Neuronal stem cell (in vitro differentiated cells): ENCODE data around the gene TULP4.

Experiments used
- DNase-seq: peaks from one replicate; pipeline ENCODE4 v3.0.0-alpha.2; 2013; ENCODE audit warnings: low spot score
- H2AFZ ChIP-seq: one replicate; pipeline ENCODE4 v1.6.1; 2013; ENCODE audit warnings: mild to moderate bottlenecking, low read length, inconsistent platforms
- H2AK5ac ChIP-seq: 2 replicates; pipeline ENCODE4 v1.6.1; 2013; ENCODE audit warnings: low read depth, mild to moderate bottlenecking, inconsistent platforms, low read length, moderate library complexity, mixed read lengths
- H2BK120ac ChIP-seq: 2 replicates; pipeline ENCODE4 v1.6.1; 2013; ENCODE audit warnings: low read depth, mild to moderate bottlenecking, inconsistent platforms, low read length, moderate library complexity, mixed read lengths
- H2BK12ac ChIP-seq: one replicate; pipeline ENCODE4 v1.6.1; 2013; ENCODE audit warnings: low read length, inconsistent platforms
- H2BK15ac ChIP-seq: 2 replicates; pipeline ENCODE4 v1.6.1; 2013; ENCODE audit warnings: mild to moderate bottlenecking, low read length, inconsistent platforms, mixed read lengths
- H2BK5ac ChIP-seq: one replicate; pipeline ENCODE4 v1.6.1; 2013; ENCODE audit warnings: inconsistent platforms, mild to moderate bottlenecking, low read length, moderate library complexity
- H3K14ac ChIP-seq: one replicate; pipeline ENCODE4 v1.6.1; 2013; ENCODE audit warnings: low read length, inconsistent platforms
- H3K18ac ChIP-seq: 2 replicates; pipeline ENCODE4 v1.6.1; 2013; ENCODE audit warnings: low read length, inconsistent platforms
- H3K23ac ChIP-seq: 2 replicates; pipeline ENCODE4 v1.6.1; 2013; ENCODE audit warnings: low read depth, mild to moderate bottlenecking, mixed read lengths, low read length, inconsistent platforms; ENCODE audit not compliant: poor library complexity
- H3K27ac ChIP-seq: replicated peaks from 3 replicates; pipeline ENCODE4 v1.5.1; 2013; ENCODE audit warnings: low read length, inconsistent platforms
- H3K27me3 ChIP-seq, 3 experiments: 2 replicates each; pipeline ENCODE4 v1.6.1; 2013; ENCODE audit warnings: low read length in 3 of 3, mild to moderate bottlenecking in 2 of 3, inconsistent platforms in 1 of 3, low read depth in 1 of 3, mixed read lengths in 1 of 3, moderate library complexity in 1 of 3; ENCODE audit not compliant: control insufficient read depth in 3 of 3, insufficient read depth in 3 of 3
- H3K36me3 ChIP-seq, 2 donors: replicated peaks in 1 of 2; 2 replicates each; pipeline ENCODE4 v1.6.1; 2013; ENCODE audit warnings: low read length in 2 of 2; ENCODE audit not compliant: control insufficient read depth in 2 of 2, insufficient read depth in 2 of 2
- H3K4ac ChIP-seq: 2 replicates; pipeline ENCODE4 v1.6.1; 2013; ENCODE audit warnings: inconsistent platforms, mild to moderate bottlenecking, low read length, moderate library complexity
- H3K4me1 ChIP-seq, 2 donors: 1 replicate in 1 of 2; 2 replicates in 1 of 2; pipeline ENCODE4 v1.6.1; 2013; ENCODE audit warnings: low read length in 2 of 2, low read depth in 1 of 2; ENCODE audit not compliant: control insufficient read depth in 2 of 2, insufficient read depth in 1 of 2
- H3K4me2 ChIP-seq: one replicate; pipeline ENCODE4 v1.6.1; 2013; ENCODE audit warnings: mild to moderate bottlenecking, low read length, inconsistent platforms; ENCODE audit not compliant: insufficient read depth, poor library complexity, severe bottlenecking
- H3K4me3 ChIP-seq, 2 donors: 2 replicates each; pipeline ENCODE4 v1.5.1; 2013; ENCODE audit warnings: low read length in 2 of 2, mild to moderate bottlenecking in 2 of 2, inconsistent platforms in 1 of 2, moderate library complexity in 1 of 2
- H3K79me1 ChIP-seq: one replicate; pipeline ENCODE4 v1.6.1; 2013; ENCODE audit warnings: low read depth, mild to moderate bottlenecking, inconsistent platforms, low read length, moderate library complexity
- H3K9ac ChIP-seq: one replicate; pipeline ENCODE4 v1.6.1; 2013; ENCODE audit warnings: mild to moderate bottlenecking, low read depth, low read length, inconsistent platforms; ENCODE audit not compliant: poor library complexity
- H3K9me3 ChIP-seq, 2 donors: replicated peaks in 1 of 2; 2 replicates each; pipeline versions ENCODE3 to v1.6.1; 2013; ENCODE audit warnings: low read length in 2 of 2, mild to moderate bottlenecking in 2 of 2, inconsistent platforms in 1 of 2, low read depth in 1 of 2, mixed read lengths in 1 of 2, moderate library complexity in 1 of 2; ENCODE audit not compliant: control insufficient read depth in 2 of 2, insufficient read depth in 1 of 2
- H4K8ac ChIP-seq: one replicate; pipeline ENCODE4 v1.6.1; 2013; ENCODE audit warnings: low read depth, mild to moderate bottlenecking, inconsistent platforms, low read length, moderate library complexity
- H4K91ac ChIP-seq: one replicate; pipeline ENCODE4 v1.6.1; 2013; ENCODE audit warnings: low read length, low read depth, mild to moderate bottlenecking, inconsistent platforms; ENCODE audit not compliant: poor library complexity
- WGBS, 2 donors: extraction: QIAGEN DNeasy Blood & Tissue Kit; methylation state at CpG; one replicate each; pipeline ENCODE4 v1.1.7; 2013; ENCODE audit warnings: missing lambda C conversion rate in 2 of 2, mixed read lengths in 1 of 2; ENCODE audit not compliant: insufficient read length in 2 of 2, insufficient replicate concordance in 1 of 2; ENCODE audit errors: extremely low coverage in 2 of 2; 5-methylcytosine and 5-hydroxymethylcytosine counted together

The TULP4 gene

GRCh38 chr6:158322400-158322723 lies 10.1 kb downstream of the TULP4 start:
- no peak overlapping the region for H3K4me3 ChIP-seq
- peaks cover 0 to 12% of the 10 kb centered on the region in 2 donors for H3K36me3 ChIP-seq
- no peak overlapping the region for H2BK15ac ChIP-seq
- peaks cover 0 to 4% of the 10 kb centered on the region in 2 donors for H3K9me3 ChIP-seq
- H2BK12ac ChIP-seq = no peak overlapping the region
- no peak overlapping the region for H4K91ac ChIP-seq
- no peak overlapping the region for H2BK120ac ChIP-seq
- no peak overlapping the region for H3K4ac ChIP-seq
- no peak overlapping the region for H3K23ac ChIP-seq
- no peak overlapping the region for H3K9ac ChIP-seq
- no peak overlapping the region for H3K18ac ChIP-seq
- H3K14ac ChIP-seq = no peak overlapping the region
- H4K8ac ChIP-seq = no peak overlapping the region
- no peaks in the 10 kb centered on the region for H3K4me1 ChIP-seq
- DNase-seq = no peak
- H2AK5ac ChIP-seq = no peak overlapping the region
- no peak overlapping the region for H3K4me2 ChIP-seq
- H3K79me1 ChIP-seq = no peaks in the 10 kb centered on the region
- no peak overlapping the region for H3K27ac ChIP-seq
- H2BK5ac ChIP-seq = no peak overlapping the region
- H3K27me3 ChIP-seq = no peaks in the 10 kb centered on the region
- no peak overlapping the region for H2AFZ ChIP-seq

GRCh38 chr6:158322724-158323560 lies 10.7 kb downstream of the TULP4 start:
- Histone ChIP-seq H3K18ac (no peak overlapping the region), H2BK120ac (no peak overlapping the region), H2AFZ (no peak overlapping the region), H3K79me1 (no peaks in the 10 kb centered on the region), H3K36me3 (peaks cover 0 to 12% of the 10 kb centered on the region in 2 donors), H3K4me1 (no peaks in the 10 kb centered on the region), H3K4me2 (no peak overlapping the region), H3K23ac (no peak overlapping the region), H3K27ac (no peak overlapping the region), H2BK15ac (no peak overlapping the region), H2AK5ac (no peak overlapping the region), H3K4me3 (no peak overlapping the region), H3K9me3 (peaks cover 0 to 4% of the 10 kb centered on the region in 2 donors), H2BK12ac (no peak overlapping the region), H3K14ac (no peak overlapping the region), H3K9ac (no peak overlapping the region), H4K8ac (no peak overlapping the region), H3K27me3 (no peaks in the 10 kb centered on the region), H3K4ac (no peak overlapping the region), H4K91ac (no peak overlapping the region), H2BK5ac (no peak overlapping the region)
- no CpG with 5 or more reads among the region's 11 CpGs for WGBS, 2 donors
- DNase-seq = no peak

- no peak overlapping the region for H3K18ac ChIP-seq
- H2AK5ac ChIP-seq = no peak overlapping the region
- no peak overlapping the region for H3K4me2 ChIP-seq
- no peak overlapping the region for H3K4me3 ChIP-seq
- no peak overlapping the region for H3K23ac ChIP-seq
- no peak overlapping the region for H3K14ac ChIP-seq
- H4K8ac ChIP-seq = no peak overlapping the region
- no peaks in the 10 kb centered on the region for H3K27me3 ChIP-seq
- WGBS, 2 donors = no CpG with 5 or more reads among the region's 2 CpGs
- no peak overlapping the region for H2BK12ac ChIP-seq
- no peak overlapping the region for H2BK5ac ChIP-seq
- no peak overlapping the region for H2BK120ac ChIP-seq
- peaks cover 0 to 8% of the 10 kb centered on the region in 2 donors for H3K36me3 ChIP-seq
- H4K91ac ChIP-seq = no peak overlapping the region
- H3K79me1 ChIP-seq = peaks cover 2% of the 10 kb centered on the region
- H3K9ac ChIP-seq = no peak overlapping the region
- H3K4me1 ChIP-seq = peaks cover 0 to 1% of the 10 kb centered on the region in 2 donors
- DNase-seq = no peak
- no peak overlapping the region for H2AFZ ChIP-seq
- H3K9me3 ChIP-seq = peaks cover 0 to 4% of the 10 kb centered on the region in 2 donors
- no peak overlapping the region for H2BK15ac ChIP-seq
- H3K27ac ChIP-seq = no peak overlapping the region
- H3K4ac ChIP-seq = no peak overlapping the region
Measured at GRCh38 chr6:158323561-158323958, 11.3 kb downstream of the TULP4 start.

GRCh38 chr6:158324136-158324535 lies 11.9 kb downstream of the TULP4 start:
- Histone ChIP-seq H3K14ac (no peak overlapping the region), H3K9ac (no peak overlapping the region), H4K91ac (no peak overlapping the region), H2BK5ac (no peak overlapping the region), H2AFZ (no peak overlapping the region), H3K18ac (no peak overlapping the region), H4K8ac (no peak overlapping the region), H2AK5ac (no peak overlapping the region), H2BK15ac (no peak overlapping the region), H3K27me3 (no peaks in the 10 kb centered on the region), H3K36me3 (peaks cover 0 to 8% of the 10 kb centered on the region in 2 donors), H3K4me1 (peaks cover 0 to 1% of the 10 kb centered on the region in 2 donors), H3K23ac (no peak overlapping the region), H3K4me2 (no peak overlapping the region), H3K9me3 (peaks cover 0 to 4% of the 10 kb centered on the region in 2 donors), H2BK120ac (no peak overlapping the region), H3K27ac (no peak overlapping the region), H3K4me3 (peak overlapping the region in 1 of 2 donors; percentile 4), H3K79me1 (peaks cover 2% of the 10 kb centered on the region), H2BK12ac (no peak overlapping the region), H3K4ac (no peak overlapping the region)
- no CpG with 5 or more reads among the region's 5 CpGs for WGBS, 2 donors
- no peak for DNase-seq
